H9 (cell line): Measurements from ENCODE around the gene RPAP2. TPM values are rescaled to one million over a fixed set of nuclear protein-coding genes. Genes with fewer than 3 reads are reported as not detected.

Source experiments
- DNase-seq: peaks from one replicate; pipeline ENCODE4 v3.0.0-alpha.2; 2017
- H2AFZ ChIP-seq: one replicate; pipeline ENCODE4 v1.6.1; 2013; ENCODE audit warnings: mild to moderate bottlenecking, low read length, control low read depth, moderate library complexity
- H2AK5ac ChIP-seq: 2 replicates; pipeline ENCODE4 v1.6.1; 2013; ENCODE audit warnings: low read length, control low read depth, mixed read lengths; ENCODE audit not compliant: insufficient read length
- H2BK120ac ChIP-seq: one replicate; pipeline ENCODE4 v1.6.1; 2013; ENCODE audit warnings: low read depth, mild to moderate bottlenecking, low read length, control low read depth, inconsistent platforms; ENCODE audit not compliant: poor library complexity, severe bottlenecking
- H2BK12ac ChIP-seq: 2 replicates; pipeline ENCODE4 v1.6.1; 2013; ENCODE audit warnings: low read length, control low read depth, mixed read lengths, low read depth; ENCODE audit not compliant: insufficient read length
- H2BK15ac ChIP-seq: 2 replicates; pipeline ENCODE4 v1.6.1; 2013; ENCODE audit warnings: low read depth, low read length, control low read depth
- H2BK20ac ChIP-seq: one replicate; pipeline ENCODE4 v1.6.1; 2013; ENCODE audit warnings: low read depth, mild to moderate bottlenecking, low read length, control low read depth, inconsistent platforms; ENCODE audit not compliant: poor library complexity, severe bottlenecking
- H2BK5ac ChIP-seq: 2 replicates; pipeline ENCODE4 v1.6.1; 2013; ENCODE audit warnings: low read length, control low read depth, mixed read lengths; ENCODE audit not compliant: insufficient read length
- H3K14ac ChIP-seq: 2 replicates; pipeline ENCODE4 v1.6.1; 2013; ENCODE audit warnings: low read length, control low read depth; ENCODE audit not compliant: insufficient read depth
- H3K18ac ChIP-seq: 2 replicates; pipeline ENCODE4 v1.6.1; 2013; ENCODE audit warnings: low read depth, mild to moderate bottlenecking, mixed read lengths, low read length, control low read depth; ENCODE audit not compliant: insufficient read length
- H3K23ac ChIP-seq: 2 replicates; pipeline ENCODE4 v1.6.1; 2013; ENCODE audit warnings: low read length, control low read depth, mixed read lengths, low read depth; ENCODE audit not compliant: insufficient read length
- H3K23me2 ChIP-seq: 2 replicates; pipeline ENCODE4 v1.6.1; 2013; ENCODE audit warnings: low read depth, mild to moderate bottlenecking, mixed read lengths, low read length, control low read depth; ENCODE audit not compliant: insufficient read length, poor library complexity, severe bottlenecking
- H3K27ac ChIP-seq: 2 replicates; pipeline ENCODE4 v1.5.1; 2013; ENCODE audit warnings: low read length, control low read depth, mixed read lengths, low read depth; ENCODE audit not compliant: insufficient read length
- H3K27me3 ChIP-seq: 2 replicates; pipeline ENCODE4 v1.6.1; 2013; ENCODE audit warnings: low read length, control low read depth, inconsistent platforms; ENCODE audit not compliant: insufficient read depth
- H3K4ac ChIP-seq: 2 replicates; pipeline ENCODE4 v1.6.1; 2013; ENCODE audit warnings: low read depth, mild to moderate bottlenecking, control low read depth, inconsistent platforms, low read length, moderate library complexity
- H3K4me1 ChIP-seq: 2 replicates; pipeline ENCODE4 v1.6.1; 2013; ENCODE audit warnings: low read length, control low read depth, inconsistent platforms; ENCODE audit not compliant: insufficient read depth
- H3K4me2 ChIP-seq: 2 replicates; pipeline ENCODE4 v1.6.1; 2013; ENCODE audit warnings: low read length, control low read depth, mixed read lengths; ENCODE audit not compliant: insufficient read length, insufficient read depth
- H3K56ac ChIP-seq: 2 replicates; pipeline ENCODE4 v1.6.1; 2013; ENCODE audit warnings: low read depth, mild to moderate bottlenecking, mixed read lengths, low read length, control low read depth; ENCODE audit not compliant: insufficient read length
- H3K79me1 ChIP-seq: 2 replicates; pipeline ENCODE4 v1.6.1; 2013; ENCODE audit warnings: low read depth, mild to moderate bottlenecking, moderate library complexity, low read length, control low read depth, inconsistent platforms; ENCODE audit not compliant: insufficient read depth, poor library complexity, severe bottlenecking
- H3K79me2 ChIP-seq: 2 replicates; pipeline ENCODE4 v1.6.1; 2013; ENCODE audit warnings: low read length, control low read depth, inconsistent platforms; ENCODE audit not compliant: insufficient read depth
- H3K9ac ChIP-seq: 2 replicates; pipeline ENCODE4 v1.6.1; 2013; ENCODE audit warnings: low read length, control low read depth, mixed read lengths; ENCODE audit not compliant: insufficient read length; ENCODE audit errors: extremely low read depth
- H3K9me3 ChIP-seq: one replicate; pipeline ENCODE4 v1.6.1; 2013; ENCODE audit warnings: low read depth, low read length, inconsistent platforms; ENCODE audit not compliant: control insufficient read depth
- H3T11ph ChIP-seq: one replicate; pipeline ENCODE4 v1.6.1; 2013; ENCODE audit warnings: mild to moderate bottlenecking, low read length, control low read depth, inconsistent platforms
- H4K20me1 ChIP-seq: one replicate; pipeline ENCODE4 v1.6.1; 2013; ENCODE audit not compliant: control insufficient read depth, insufficient read length, insufficient read depth
- H4K5ac ChIP-seq: 2 replicates; pipeline ENCODE4 v1.6.1; 2013; ENCODE audit warnings: low read depth, mild to moderate bottlenecking, mixed read lengths, low read length, control low read depth; ENCODE audit not compliant: insufficient read length
- H4K8ac ChIP-seq: replicated peaks from 2 replicates; pipeline ENCODE4 v1.6.1; 2013; ENCODE audit warnings: low read length, control low read depth, mixed read lengths, low read depth; ENCODE audit not compliant: insufficient read length
- H4K91ac ChIP-seq: 2 replicates; pipeline ENCODE4 v1.6.1; 2013; ENCODE audit warnings: low read depth, mild to moderate bottlenecking, moderate library complexity, mixed read lengths, low read length, control low read depth; ENCODE audit not compliant: insufficient read length
- H3K27ac Mint-ChIP-seq, 3 experiments: 2 replicates in 2 of 3; 3 replicates in 1 of 3; pipeline ENCODE4 v1.8.0; 2020 to 2021; ENCODE audit warnings: mixed read lengths in 3 of 3, mild to moderate bottlenecking in 1 of 3, moderate library complexity in 1 of 3
- H3K27me3 Mint-ChIP-seq: 2 replicates; pipeline ENCODE4 v1.8.0; 2021; ENCODE audit warnings: low read depth, mild to moderate bottlenecking, moderate library complexity, mixed read lengths
- H3K36me3 Mint-ChIP-seq, 3 experiments: 2 replicates in 2 of 3; 3 replicates in 1 of 3; pipeline ENCODE4 v1.8.0; 2020 to 2021; ENCODE audit warnings: low read depth in 3 of 3, mixed read lengths in 3 of 3; ENCODE audit not compliant: insufficient read depth in 1 of 3
- H3K4me1 Mint-ChIP-seq, 2 experiments: 2 replicates each; pipeline ENCODE4 v1.8.0; 2020; ENCODE audit warnings: mixed read lengths in 2 of 2
- H3K4me3 Mint-ChIP-seq, 2 experiments: 2 replicates in 1 of 2; 3 replicates in 1 of 2; pipeline ENCODE4 v1.8.0; 2020 to 2021; ENCODE audit warnings: mild to moderate bottlenecking in 2 of 2, mixed read lengths in 2 of 2, moderate library complexity in 1 of 2
- H3K9me3 Mint-ChIP-seq, 2 experiments: 2 replicates in 1 of 2; 3 replicates in 1 of 2; pipeline ENCODE4 v1.8.0; 2020; ENCODE audit warnings: mild to moderate bottlenecking in 2 of 2, mixed read lengths in 2 of 2, moderate library complexity in 1 of 2
- CTCF ChIP-seq: fragments of 200-600 bp; sonication (generic); conservative IDR thresholded peaks from 3 replicates; pipeline ENCODE4 v1.8.0; 2021; ENCODE audit warnings: antibody characterized with exemption, mild to moderate bottlenecking
- WGBS: extraction: QIAGEN DNeasy Blood & Tissue Kit; methylation state at CpG from one replicate; pipeline ENCODE4 v1.1.7; 2013; ENCODE audit warnings: missing lambda C conversion rate, low lambda C conversion rate, mixed read lengths; ENCODE audit not compliant: insufficient read length; ENCODE audit errors: extremely low coverage; 5-methylcytosine and 5-hydroxymethylcytosine counted together
- total RNA-seq: library from RNA; stranded (reverse); gene quantifications from 2 replicates; pipeline ENCODE4 v1.2.1, GENCODE V29; 2021

The RPAP2 gene
- total RNA-seq, 1 experiment from 2014 or later: 27.4 TPM

DNA sequence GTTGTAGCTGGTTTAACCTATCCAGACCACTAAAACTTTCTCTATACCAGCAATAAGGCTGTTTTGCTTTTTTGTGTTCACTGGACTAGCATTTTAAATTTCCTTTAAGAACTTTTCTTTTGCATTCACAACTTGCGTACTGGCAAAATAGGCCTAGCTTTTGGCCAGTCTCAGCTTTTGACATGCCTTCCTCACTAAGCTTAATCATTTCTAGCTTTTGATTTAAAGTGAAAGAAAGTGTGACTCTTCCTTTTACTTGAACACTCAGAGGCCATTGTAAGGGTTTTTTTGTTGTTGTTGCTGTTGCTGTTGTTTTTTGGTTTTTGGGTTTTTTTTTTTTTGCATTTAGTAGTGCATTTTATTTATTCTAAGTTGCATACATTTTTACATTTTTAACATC lies 15.2 kb downstream of the RPAP2 start:
- Mint-ChIP-seq H3K9me3 (no peaks in the 10 kb centered on the region), H3K4me3 (no peak overlapping the region), H3K36me3 (peaks cover 0 to 17% (median 12%) of the 10 kb centered on the region in 3 experiments; a peak in 4 of 7 replicates), H3K27me3 (no peaks in the 10 kb centered on the region), H3K27ac (no peak overlapping the region), H3K4me1 (no peaks in the 10 kb centered on the region)
- H2BK12ac ChIP-seq: no peak overlapping the region
- H3K79me1 ChIP-seq: no peaks in the 10 kb centered on the region
- DNase-seq: no peak
- no peak overlapping the region for H3K23ac ChIP-seq
- no peaks in the 10 kb centered on the region for H3K23me2 ChIP-seq
- H3T11ph ChIP-seq: no peak overlapping the region
- H4K91ac ChIP-seq: no peak overlapping the region
- no peak overlapping the region for H2AFZ ChIP-seq
- no peaks in the 10 kb centered on the region for H3K79me2 ChIP-seq
- H3K18ac ChIP-seq: no peak overlapping the region
- H2AK5ac ChIP-seq: no peak overlapping the region
- no peaks in the 10 kb centered on the region for H4K20me1 ChIP-seq
- H3K27me3 ChIP-seq: no peaks in the 10 kb centered on the region
- H3K4me1 ChIP-seq: no peaks in the 10 kb centered on the region
- H3K9ac ChIP-seq: no peak overlapping the region
- no peak overlapping the region for H3K56ac ChIP-seq
- no peak overlapping the region for H3K4me2 ChIP-seq
- no peaks in the 10 kb centered on the region for H3K9me3 ChIP-seq
- H2BK15ac ChIP-seq: no peak overlapping the region
- no peak overlapping the region for H3K4ac ChIP-seq
- TF ChIP-seq CTCF: no peak
- no peak overlapping the region for H4K5ac ChIP-seq
- no peak overlapping the region for H2BK120ac ChIP-seq
- no peak overlapping the region for H4K8ac ChIP-seq
- no peak overlapping the region for H2BK20ac ChIP-seq
- H3K14ac ChIP-seq: no peak overlapping the region
- WGBS: no CpG with 5 or more reads among the region's 1 CpG
- H3K27ac ChIP-seq: no peak overlapping the region
- H2BK5ac ChIP-seq: no peak overlapping the region
